ENCODE data around the gene EPHX1.

Gene EPHX1

DNA sequence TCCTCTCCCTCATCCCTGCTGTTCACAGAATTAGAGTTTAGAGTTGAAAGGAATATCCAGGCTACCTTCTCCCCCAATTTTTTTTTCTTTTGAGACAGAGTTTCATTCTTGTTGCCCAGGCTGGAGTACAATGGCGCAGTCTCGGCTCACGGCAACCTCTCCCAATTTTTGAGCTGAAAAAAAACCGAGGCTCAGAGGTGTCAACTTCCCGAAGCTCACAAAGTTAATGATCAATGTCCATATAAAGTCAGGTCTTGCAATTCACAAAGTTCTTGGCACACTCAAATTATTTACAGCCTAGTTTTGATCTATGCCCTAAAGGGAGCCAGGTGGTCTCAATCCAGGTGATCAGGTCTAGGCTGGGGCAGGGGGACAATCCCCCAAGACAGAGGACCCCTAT is 79.8 kb downstream of the EPHX1 start:
- DNase-seq (ENCODE audit: extremely low spot score, insufficient read length, low read depth) (no peak), FAIRE-seq (no peak)

DNA sequence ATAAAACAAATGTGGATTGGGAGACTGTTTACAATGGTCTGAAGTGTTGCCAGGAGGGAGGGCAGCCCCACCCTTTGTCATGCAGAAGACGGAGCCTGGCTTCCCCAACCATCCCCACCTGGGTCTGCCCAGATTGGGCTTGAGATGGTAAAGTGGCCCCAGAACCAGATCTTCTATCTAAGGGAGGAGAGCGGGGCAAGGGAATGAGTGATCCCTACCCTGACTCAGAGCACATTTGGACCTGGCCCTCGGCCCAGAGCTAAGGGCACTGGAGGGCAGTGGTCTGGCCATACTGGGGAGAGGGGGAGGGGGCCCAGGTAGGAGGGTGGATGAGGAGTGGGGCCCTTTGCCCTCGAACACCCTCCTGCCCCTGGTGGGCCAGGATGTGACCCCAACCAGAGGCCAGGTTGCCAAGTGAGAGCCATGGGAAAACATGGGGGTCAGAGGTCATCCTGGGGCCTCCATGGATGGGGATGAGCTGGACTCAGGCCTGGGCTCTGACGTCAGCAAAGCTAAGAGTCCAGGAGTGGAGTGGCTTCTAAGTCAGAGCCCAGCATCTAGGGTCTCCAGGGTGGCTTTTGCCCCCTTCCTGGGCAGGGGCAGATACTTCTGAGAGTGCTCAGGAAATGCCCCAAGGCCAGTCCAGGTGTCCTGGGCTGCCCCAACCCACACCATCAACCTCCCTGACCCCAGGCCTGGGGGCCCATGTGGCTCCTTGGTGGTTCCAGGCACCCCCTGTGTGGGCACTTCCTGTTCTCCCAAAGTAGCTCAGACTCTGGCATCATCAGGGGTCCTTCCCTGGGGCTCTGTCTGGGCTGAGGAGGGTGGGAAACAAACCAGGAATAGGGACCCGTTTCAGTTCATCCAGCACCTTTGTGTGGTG is 80.7 kb downstream of the EPHX1 start:
- DNase-seq (ENCODE audit: extremely low spot score, insufficient read length, low read depth), result no peak
- no peak for FAIRE-seq

DNA sequence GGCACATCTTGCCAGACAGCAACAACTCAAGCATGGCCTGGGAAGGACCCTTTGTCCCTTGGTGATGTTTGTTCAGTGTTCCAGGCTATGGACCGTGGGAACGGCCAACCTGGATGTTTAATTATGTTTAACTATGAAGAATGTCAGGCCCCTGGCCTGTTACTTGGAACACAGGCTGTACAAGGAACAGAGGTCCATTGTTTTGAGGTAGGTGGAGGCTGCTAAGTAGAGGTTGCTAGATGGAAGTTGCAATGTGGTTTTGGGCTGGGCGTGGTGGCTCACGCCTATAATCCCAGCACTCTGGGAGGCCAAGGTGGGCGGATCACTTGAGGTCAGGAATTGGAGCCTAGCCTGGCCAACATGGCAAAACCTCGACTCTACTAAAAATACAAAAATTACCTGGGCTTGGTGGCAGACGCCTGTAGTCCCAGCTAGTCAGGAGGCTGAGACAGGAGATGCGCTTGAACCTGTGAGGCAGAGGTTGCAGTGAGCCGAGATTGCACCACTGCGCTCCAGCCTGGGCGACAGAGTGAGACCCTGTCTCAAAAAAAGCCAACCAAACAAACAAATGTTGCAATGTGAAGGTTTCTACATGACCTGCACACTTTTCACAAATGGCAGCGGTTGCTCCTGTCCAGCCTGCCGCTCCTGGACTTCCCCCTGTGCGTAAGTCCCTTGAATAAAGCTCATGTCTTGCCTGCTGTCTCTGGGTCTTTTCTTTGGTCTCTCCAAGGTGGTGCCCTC is 81.5 kb downstream of the EPHX1 start:
- FAIRE-seq, result no peak
- no peak for DNase-seq (ENCODE audit: extremely low spot score, insufficient read length, low read depth)

DNA sequence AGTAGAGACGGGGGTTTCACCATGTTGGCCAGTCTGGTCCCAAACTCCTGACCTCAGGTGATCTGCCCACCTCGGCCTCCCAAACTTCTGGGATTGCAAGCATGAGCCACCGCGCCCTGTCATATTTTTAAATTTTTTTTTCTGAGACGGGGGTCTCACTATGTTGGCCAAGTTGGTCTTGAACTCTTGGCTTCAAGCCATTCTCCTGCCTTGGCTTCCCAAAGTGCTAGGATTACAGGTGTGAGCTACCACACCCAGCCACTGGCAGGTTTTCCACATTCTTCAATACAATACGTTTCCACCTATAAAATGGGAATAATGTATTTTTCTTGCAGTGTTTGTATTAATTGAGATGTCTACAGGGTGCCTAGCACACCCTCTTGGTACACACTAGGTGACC is 82.4 kb downstream of the EPHX1 start:
- DNase-seq (ENCODE audit: extremely low spot score, insufficient read length, low read depth) (no peak), FAIRE-seq (no peak)

Data from GM18507 (cell line).